GM12872 (cell line): ENCODE results near the gene CD200R1.

Experiments used
- CTCF ChIP-seq: IDR thresholded peaks from 3 replicates; pipeline ENCODE4 v1.5.1; 2011; ENCODE audit warnings: low read depth, mild to moderate bottlenecking, low read length, moderate library complexity; ENCODE audit not compliant: insufficient read depth

The CD200R1 gene

DNA sequence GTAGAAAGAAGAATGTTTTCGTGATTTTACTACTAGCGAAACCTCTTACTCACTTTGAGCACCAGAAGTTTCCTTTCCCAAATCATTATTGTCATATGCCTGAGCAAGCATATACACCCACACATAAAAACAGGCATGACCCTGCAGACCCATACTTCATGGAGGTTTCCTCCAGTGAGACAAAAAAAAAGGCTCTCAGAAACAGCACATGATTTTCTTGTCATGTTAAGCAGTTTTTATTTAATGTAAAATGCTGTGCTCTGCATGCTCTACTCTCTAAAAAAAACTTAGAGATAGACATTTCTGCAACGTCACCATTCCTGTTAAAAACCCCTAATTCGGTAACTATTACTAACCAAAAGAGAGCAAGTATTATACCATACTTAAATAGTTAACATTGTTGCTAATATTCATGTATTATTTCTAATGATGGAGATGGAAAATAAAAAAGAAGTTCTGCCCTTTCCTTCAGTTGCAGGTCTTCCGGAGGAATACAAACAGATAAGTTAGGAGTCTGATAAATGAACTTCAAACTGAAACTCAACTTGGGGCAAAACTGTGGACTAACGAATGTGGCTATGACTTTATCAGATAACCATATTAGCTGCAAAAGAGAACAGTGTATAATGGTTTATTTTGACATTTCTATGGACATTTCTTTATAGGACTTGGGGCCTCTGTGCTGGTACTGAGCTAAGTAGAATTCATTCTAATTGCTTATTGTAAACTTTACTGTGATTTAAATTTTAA, 15.9 kb downstream of the CD200R1 start:
- TF ChIP-seq CTCF, result no peak

DNA sequence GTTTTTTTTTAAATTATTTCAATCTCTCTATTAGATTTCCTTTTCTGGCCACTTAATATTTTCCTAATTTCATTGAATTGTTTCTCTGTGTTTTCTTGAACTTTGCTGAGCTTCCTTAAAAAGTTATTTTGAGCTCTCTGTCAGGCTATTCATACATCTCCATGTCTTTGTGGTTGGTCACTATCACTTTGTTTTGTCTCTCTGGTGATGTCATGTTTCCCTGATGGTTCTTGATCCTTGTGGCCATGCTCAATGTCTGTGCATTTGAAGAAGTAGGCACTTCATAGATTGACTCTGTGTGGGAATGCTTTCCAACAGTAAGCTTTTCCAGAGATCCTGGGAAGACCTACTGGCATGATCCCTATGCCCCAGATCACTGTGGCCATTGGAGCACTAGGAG, 18.6 kb downstream of the CD200R1 start:
- no peak for TF ChIP-seq CTCF

- no peak for TF ChIP-seq CTCF
These were observed 26.5 kb downstream of the CD200R1 start for GRCh38 chr3:112948346-112948838.

DNA sequence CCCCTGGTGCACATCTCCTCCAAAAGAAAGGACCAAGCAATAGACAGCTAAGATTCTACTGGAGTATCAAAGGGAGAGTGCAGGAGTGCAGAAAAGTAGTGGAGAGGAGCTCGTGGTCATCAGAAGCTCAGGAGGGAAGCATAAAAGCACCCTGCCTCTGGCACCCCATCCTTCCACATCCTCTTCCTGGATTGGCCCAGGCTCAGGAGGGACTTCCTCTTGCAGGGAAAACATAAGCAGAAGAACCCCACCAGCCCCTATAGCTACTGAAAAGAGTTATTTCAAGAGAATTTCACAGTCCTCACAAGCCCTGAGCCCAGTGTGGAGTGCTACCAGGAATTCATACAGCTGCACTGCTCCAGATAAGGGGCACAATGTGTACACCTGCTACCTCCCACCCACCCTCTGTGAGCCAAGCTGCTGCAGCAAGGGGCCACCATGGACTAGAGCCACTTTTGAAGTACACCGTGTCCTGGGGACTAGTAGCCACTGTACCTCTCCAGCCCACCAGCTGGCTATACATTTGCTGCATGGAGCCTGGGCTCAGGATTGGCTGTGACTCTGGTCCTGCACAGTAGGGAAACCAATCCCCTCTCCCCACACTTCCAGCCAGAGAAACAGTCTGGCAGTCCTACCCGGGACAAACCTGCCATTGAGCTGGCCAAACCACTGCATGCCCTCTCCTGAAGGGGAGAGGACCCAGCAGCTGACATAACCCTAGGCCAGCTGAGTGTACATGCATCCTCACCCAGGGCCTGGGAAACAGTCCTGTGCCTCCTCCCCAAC, 43.0 kb downstream of the CD200R1 start:
- no peak for TF ChIP-seq CTCF

DNA sequence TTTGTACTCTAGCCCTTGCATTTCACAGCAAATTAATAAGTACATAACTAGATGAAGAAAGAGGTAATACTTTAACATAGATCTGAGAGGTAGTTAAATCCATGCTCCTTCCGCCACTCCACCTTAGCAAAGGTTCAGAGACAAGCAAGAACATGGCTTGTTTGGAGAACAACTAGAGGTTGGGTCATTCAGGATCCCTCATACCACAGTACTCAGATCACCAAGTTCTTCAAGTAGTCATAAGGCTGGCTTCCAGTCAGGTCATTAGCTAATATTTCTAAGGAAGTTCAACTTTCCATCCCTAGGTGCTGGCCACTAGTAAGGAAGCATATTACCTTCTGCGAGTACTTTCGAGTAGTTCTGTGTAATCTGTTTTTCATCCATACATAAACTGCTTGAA, 44.1 kb downstream of the CD200R1 start:
- TF ChIP-seq CTCF, result no peak

GRCh38 chr3:112925969-112926368, 48.9 kb downstream of the CD200R1 start:
- no peak for TF ChIP-seq CTCF

- TF ChIP-seq CTCF, result no peak
These were observed 49.3 kb downstream of the CD200R1 start for GRCh38 chr3:112925560-112925959.
